ENCODE results near the gene KRTAP10-3. TPM values are rescaled to one million over a fixed set of nuclear protein-coding genes. Genes with fewer than 3 reads are reported as not detected.

The KRTAP10-3 gene
- polyA plus RNA-seq, 1 donor from 2014 or later = not detected

DNA sequence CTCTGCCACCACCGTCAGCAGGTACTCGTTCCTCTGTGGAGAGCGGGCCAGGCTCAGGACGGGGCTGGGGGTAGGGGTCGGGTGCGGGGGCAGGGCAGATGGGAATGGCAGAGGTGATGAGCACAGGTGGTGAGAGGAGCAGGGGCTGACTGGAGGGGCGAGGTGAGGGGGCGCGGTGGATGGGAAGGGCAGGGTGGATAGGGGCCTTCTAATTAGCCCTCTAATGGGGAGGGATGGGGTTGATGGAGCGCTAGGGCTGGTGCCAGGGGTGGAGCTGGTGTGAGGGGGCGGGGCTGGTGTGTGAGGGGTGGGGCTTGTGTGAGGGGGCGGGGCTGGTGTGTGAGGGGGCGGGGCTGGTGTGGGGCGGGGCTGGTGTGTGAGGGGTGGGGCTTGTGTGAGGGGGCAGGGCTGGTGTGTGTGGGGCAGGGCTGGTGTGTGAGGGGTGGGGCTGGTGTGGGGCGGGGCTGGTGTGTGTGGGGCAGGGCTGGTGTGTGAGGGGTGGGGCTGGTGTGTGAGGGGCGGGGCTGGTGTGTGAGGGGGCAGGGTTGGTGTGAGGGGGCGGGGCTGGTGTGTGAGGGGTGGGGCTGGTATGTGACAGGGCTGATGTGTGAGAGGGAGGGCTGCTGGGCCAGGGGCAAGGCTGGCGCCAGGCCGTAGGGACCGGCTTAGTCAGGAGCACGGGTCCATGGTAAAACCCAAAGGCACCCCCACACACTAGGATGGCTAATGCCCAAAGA, 24.5 kb downstream of the KRTAP10-3 start:
- peaks cover 0 to 3% (median 2%) of the 10 kb centered on the region in 3 donors for H3K9me3 Mint-ChIP-seq
- H3K4me3 Mint-ChIP-seq = no peak overlapping the region
- no peak overlapping the region for H3K27ac Mint-ChIP-seq
- peaks cover 3% of the 10 kb centered on the region for H3K36me3 Mint-ChIP-seq
- peaks cover 0 to 3% (median 0%) of the 10 kb centered on the region in 3 donors for H3K4me1 Mint-ChIP-seq
- H3K27me3 Mint-ChIP-seq = peaks cover 16% of the 10 kb centered on the region

GRCh38 chr21:44533121-44533890, 25.3 kb downstream of the KRTAP10-3 start:
- no peak overlapping the region for H3K4me3 Mint-ChIP-seq
- peaks cover 0 to 3% (median 2%) of the 10 kb centered on the region in 3 donors for H3K9me3 Mint-ChIP-seq
- H3K4me1 Mint-ChIP-seq = peaks cover 0 to 3% (median 0%) of the 10 kb centered on the region in 3 donors
- H3K27ac Mint-ChIP-seq = no peak overlapping the region
- H3K27me3 Mint-ChIP-seq = peaks cover 14% of the 10 kb centered on the region
- peaks cover 3% of the 10 kb centered on the region for H3K36me3 Mint-ChIP-seq

GRCh38 chr21:44532712-44533111, 25.9 kb downstream of the KRTAP10-3 start:
- Mint-ChIP-seq H3K27ac (no peak overlapping the region), H3K27me3 (peaks cover 14% of the 10 kb centered on the region), H3K4me1 (peaks cover 0 to 3% (median 0%) of the 10 kb centered on the region in 3 donors), H3K36me3 (peaks cover 3% of the 10 kb centered on the region), H3K9me3 (peaks cover 0 to 3% (median 2%) of the 10 kb centered on the region in 3 donors), H3K4me3 (no peak overlapping the region)

DNA sequence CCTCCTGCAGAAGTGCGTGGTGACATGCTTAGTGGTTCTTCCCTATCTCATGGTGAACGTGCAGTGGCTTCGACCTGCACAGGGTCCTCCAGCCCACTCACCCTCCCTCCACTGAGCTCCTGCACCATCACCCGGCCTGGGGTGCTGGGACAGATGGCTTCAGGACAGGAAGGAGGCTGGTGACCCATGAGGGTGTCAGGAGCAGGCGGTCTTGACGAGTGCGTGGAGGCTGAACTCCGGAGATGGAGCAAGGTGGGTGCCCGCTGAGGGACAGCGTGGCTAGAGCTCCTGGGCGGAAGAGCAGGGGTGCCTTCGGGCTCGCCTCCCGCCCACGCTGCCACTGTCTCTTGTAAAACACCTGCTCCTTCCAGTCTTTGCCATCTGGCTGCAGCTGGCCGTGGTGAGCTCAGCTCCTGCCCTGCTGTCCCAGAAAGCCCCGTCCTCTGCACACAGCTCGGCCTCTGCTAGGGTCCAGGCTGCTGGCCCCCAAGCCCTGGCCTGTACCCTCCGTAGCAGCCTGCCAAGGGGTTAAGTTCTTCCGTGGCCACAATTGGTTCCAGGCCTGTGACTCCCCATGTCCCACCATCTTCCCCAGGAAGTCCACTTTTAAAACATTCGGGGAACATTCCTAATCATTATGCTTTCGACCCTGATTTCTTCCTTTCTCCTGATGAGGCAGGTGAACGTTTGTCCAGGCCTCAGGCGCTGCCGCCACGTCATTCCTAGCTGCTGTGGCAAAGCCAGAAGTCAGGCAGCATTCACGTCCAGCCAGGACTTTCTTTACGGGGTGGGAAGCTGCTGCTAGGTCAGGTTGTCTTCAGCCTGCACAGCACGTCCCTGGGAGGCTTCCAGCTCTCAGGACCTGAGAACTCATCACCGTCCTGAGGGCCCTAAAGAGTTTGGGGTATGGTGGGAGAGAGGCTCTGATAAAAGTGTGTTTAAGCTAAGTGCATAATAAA, 26.7 kb downstream of the KRTAP10-3 start:
- H3K4me1 Mint-ChIP-seq = peaks cover 0 to 3% (median 0%) of the 10 kb centered on the region in 3 donors
- peaks cover 11% of the 10 kb centered on the region for H3K27me3 Mint-ChIP-seq
- H3K27ac Mint-ChIP-seq = no peak overlapping the region
- no peak overlapping the region for H3K4me3 Mint-ChIP-seq
- peaks cover 3% of the 10 kb centered on the region for H3K36me3 Mint-ChIP-seq
- peaks cover 0 to 3% (median 2%) of the 10 kb centered on the region in 3 donors for H3K9me3 Mint-ChIP-seq

DNA sequence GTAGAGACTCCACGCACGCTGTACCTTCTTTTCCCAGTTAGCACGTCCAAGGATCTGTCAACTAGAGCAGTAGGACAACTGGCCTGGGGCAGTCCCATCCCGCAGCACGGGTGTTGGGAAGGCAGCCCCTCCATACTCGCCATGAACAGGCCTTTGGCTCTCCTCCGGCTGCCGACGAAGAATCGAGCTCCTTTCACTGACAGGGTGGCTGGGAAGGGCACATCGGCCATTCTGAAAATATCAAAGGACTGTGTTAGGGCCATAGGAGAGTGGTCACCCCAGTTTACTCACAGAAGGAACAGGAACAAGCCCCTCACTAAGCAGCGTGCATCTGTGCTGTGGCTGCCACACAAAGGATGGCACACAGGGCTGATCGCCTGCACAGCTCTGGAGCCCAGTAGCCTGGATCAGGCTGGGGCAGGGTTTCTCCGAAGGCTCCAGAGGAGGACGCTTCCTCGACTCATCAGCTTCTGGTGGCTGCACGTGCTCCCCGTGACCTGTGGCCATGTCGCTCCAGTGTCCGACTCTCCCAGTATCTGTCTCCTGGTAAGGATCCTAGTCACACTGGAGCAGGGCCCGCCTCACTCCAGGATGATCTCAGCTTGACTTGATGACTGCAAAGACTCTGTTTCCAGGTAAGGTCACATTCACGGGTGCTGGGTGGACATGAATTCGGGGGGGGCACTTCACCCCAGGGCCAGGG, 27.5 kb downstream of the KRTAP10-3 start:
- Mint-ChIP-seq H3K27ac (no peak overlapping the region), H3K9me3 (peaks cover 0 to 3% (median 2%) of the 10 kb centered on the region in 3 donors), H3K27me3 (peaks cover 9% of the 10 kb centered on the region), H3K36me3 (peaks cover 3% of the 10 kb centered on the region), H3K4me1 (peaks cover 0 to 3% (median 0%) of the 10 kb centered on the region in 3 donors), H3K4me3 (peak overlapping the region in 1 of 4 donors; percentile 37)

GRCh38 chr21:44530221-44530902, 28.2 kb downstream of the KRTAP10-3 start:
- Mint-ChIP-seq H3K36me3 (peaks cover 3% of the 10 kb centered on the region), H3K4me3 (no peak overlapping the region), H3K27ac (peak overlapping the region in 1 of 3 donors; percentile 4), H3K4me1 (peaks cover 0 to 3% (median 0%) of the 10 kb centered on the region in 3 donors), H3K27me3 (peaks cover 6% of the 10 kb centered on the region), H3K9me3 (peaks cover 0 to 3% (median 2%) of the 10 kb centered on the region in 3 donors)

- H3K27ac Mint-ChIP-seq = peak overlapping the region in 1 of 3 donors; percentile 42
- H3K4me3 Mint-ChIP-seq = no peak overlapping the region
- H3K27me3 Mint-ChIP-seq = peaks cover 6% of the 10 kb centered on the region
Measured at GRCh38 chr21:44529503-44530125, 29.0 kb downstream of the KRTAP10-3 start.

DNA sequence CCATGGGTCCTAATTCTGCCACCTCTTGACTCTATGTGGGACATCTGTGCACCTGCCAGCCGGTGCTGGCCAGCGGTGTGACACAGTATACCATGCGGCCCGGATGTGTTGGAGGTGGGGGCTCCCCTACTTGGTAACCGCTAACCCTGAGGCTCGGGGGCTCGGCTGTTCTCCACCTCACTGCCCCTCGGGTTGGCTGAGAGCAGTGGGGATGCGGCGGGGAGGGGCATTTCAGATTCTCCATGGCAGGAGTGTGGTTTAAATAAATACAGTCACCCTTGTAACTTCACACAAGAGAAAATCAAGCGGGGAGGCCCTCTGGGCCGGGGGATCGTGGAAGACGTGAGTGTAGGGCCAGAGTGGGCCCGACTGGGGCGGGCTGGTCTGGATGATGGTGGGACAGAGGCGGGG, 29.6 kb downstream of the KRTAP10-3 start:
- peaks cover 6% of the 10 kb centered on the region for H3K27me3 Mint-ChIP-seq
- H3K9me3 Mint-ChIP-seq = no peaks in the 10 kb centered on the region
- H3K4me1 Mint-ChIP-seq = peaks cover 0 to 3% (median 0%) of the 10 kb centered on the region in 3 donors
- peak overlapping the region in 1 of 3 donors; percentile 42 for H3K27ac Mint-ChIP-seq
- H3K36me3 Mint-ChIP-seq = peaks cover 3% of the 10 kb centered on the region
- no peak overlapping the region for H3K4me3 Mint-ChIP-seq

More at GRCh38 chr21:44529503-44530125, 29.0 kb downstream of the KRTAP10-3 start:
- peaks cover 0 to 3% (median 0%) of the 10 kb centered on the region in 3 donors for H3K4me1 Mint-ChIP-seq
- peaks cover 3% of the 10 kb centered on the region for H3K36me3 Mint-ChIP-seq
- H3K9me3 Mint-ChIP-seq = peaks cover 0 to under 1% (median under 1%) of the 10 kb centered on the region in 3 donors

GRCh38 chr21:44528634-44528995, 30.0 kb downstream of the KRTAP10-3 start:
- no peak overlapping the region for H3K4me3 Mint-ChIP-seq
- peaks cover 0 to 3% (median 0%) of the 10 kb centered on the region in 3 donors for H3K4me1 Mint-ChIP-seq
- peaks cover 3% of the 10 kb centered on the region for H3K36me3 Mint-ChIP-seq
- H3K27ac Mint-ChIP-seq = no peak overlapping the region
- peaks cover 6% of the 10 kb centered on the region for H3K27me3 Mint-ChIP-seq
- H3K9me3 Mint-ChIP-seq = no peaks in the 10 kb centered on the region

GRCh38 chr21:44527983-44528633, 30.5 kb downstream of the KRTAP10-3 start:
- no peaks in the 10 kb centered on the region for H3K9me3 Mint-ChIP-seq

DNA sequence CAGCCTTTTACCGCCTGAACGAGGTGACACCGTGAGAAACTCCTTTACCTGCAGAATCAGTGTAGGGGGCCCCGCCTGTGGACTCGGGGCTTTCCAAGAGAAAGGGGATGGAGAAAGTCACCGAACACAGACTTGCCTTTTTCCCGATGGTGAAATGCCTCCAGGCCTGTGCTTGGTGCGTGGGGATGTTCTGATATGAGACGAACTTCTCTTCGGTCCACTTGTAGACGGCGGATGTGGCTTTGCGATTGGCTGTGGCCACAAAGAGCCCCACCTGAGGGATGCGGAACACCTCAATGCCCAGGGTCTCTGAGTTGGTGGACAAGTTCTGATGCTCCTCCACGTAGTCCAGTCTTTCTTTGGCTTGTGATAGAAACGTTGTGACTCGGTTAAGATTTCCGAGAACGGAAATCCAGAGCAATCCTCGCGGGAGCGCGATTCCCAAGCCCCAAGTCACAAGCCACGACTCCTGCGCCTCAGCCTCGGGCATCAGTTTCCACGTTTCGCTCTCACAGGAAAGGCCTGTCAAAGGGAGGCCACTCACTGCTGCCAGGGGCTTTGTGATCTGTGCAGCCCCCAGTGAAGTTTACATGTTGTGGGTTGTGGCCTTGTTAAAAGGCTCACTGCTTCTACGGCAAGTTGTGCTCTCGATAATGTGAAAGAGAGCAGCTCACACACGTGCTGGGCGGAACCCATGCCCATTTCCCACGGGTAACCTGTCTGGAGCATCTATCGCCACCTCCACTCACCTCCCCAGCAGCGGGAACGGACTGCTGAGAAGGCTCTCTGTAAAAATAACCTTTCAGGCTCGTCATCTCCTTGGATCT, 31.2 kb downstream of the KRTAP10-3 start:
- H3K27me3 Mint-ChIP-seq = peaks cover 6% of the 10 kb centered on the region

More at GRCh38 chr21:44527983-44528633, 30.5 kb downstream of the KRTAP10-3 start:
- no peak overlapping the region for H3K4me3 Mint-ChIP-seq
- H3K27ac Mint-ChIP-seq = peak overlapping the region in 1 of 3 donors; percentile 18
- H3K27me3 Mint-ChIP-seq = peaks cover 6% of the 10 kb centered on the region
- peaks cover 0 to 3% (median 0%) of the 10 kb centered on the region in 3 donors for H3K4me1 Mint-ChIP-seq
- H3K36me3 Mint-ChIP-seq = peaks cover 3% of the 10 kb centered on the region

More for the DNA sequence above, 31.2 kb downstream of the KRTAP10-3 start:
- H3K4me1 Mint-ChIP-seq = peaks cover 0 to 3% (median 0%) of the 10 kb centered on the region in 3 donors
- H3K9me3 Mint-ChIP-seq = no peaks in the 10 kb centered on the region
- no peak overlapping the region for H3K4me3 Mint-ChIP-seq
- no peak overlapping the region for H3K27ac Mint-ChIP-seq
- peaks cover 3% of the 10 kb centered on the region for H3K36me3 Mint-ChIP-seq
